Activated naive CD4-positive, alpha-beta T cell treated with anti-CD3 and anti-CD28 coated beads, Interleukin-2, amount 50 U/mL, for 72 hours (primary cell): ENCODE measurements around the gene ZNF729. TPM values are rescaled to one million over a fixed set of nuclear protein-coding genes. Genes with fewer than 3 reads are reported as not detected.
"Not testable (repeated sequence)": the region's sequence is repeated elsewhere in the genome, so short reads cannot be mapped to it uniquely, and the experiment has no call there.

Experiments
- ATAC-seq, 2 donors: fragments of 150-1000 bp; cut with Tn5 transposase; 2 replicates each; pipeline ENCODE4 v1.10.0; 2021; ENCODE audit warnings: mild to moderate bottlenecking in 2 of 2, moderate library complexity in 2 of 2
- DNase-seq, 2 donors: peaks; one replicate each; pipeline ENCODE4 v3.0.0; 2021 to 2022; ENCODE audit warnings: low spot score in 2 of 2
- H3K27ac Mint-ChIP-seq, 2 donors: one replicate each; pipeline ENCODE4 v1.8.0; 2022; ENCODE audit warnings: mild to moderate bottlenecking in 2 of 2, mixed read lengths in 2 of 2
- H3K36me3 Mint-ChIP-seq, 2 donors: one replicate each; pipeline ENCODE4 v1.8.0; 2022; ENCODE audit warnings: mixed read lengths in 2 of 2
- H3K9me3 Mint-ChIP-seq, 2 donors: one replicate each; pipeline ENCODE4 v1.8.0; 2022; ENCODE audit warnings: mixed read lengths in 2 of 2
- total RNA-seq, 2 donors: library from RNA; stranded (reverse); gene quantifications; one replicate each; pipeline ENCODE4 v1.2.3, GENCODE V29; 2022

Gene ZNF729
- total RNA-seq: not detected

DNA sequence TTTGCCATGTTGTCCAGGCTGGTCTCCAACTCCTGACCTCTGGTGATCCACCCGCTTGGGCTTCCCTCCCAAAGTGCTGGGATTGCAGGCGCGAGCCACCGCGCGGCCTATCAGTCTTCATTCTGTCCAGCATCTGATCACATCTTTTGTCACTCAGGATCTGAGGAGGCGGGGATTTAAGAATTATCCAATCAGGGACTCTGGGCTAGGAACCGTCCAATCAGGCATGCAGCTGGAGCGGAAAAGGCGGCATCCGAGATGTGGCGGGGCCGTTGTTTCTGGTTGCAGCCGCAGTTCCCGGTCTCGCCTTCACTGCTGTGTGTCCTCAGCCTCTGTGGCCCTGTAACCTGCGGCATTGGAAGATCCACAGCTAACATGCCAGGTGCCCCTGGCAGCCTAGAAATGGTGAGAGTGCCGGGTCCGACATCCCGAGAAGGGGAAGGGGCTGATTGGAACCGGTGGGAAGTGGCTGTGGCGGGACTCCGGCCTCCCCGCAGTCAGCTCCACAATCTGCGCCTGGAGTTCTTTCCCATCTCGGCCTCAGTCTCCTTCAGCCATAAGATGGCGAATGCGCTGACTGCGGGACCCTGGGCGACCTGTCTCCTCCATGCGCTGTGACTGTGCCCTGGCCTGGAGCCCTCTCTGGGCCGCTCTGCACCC lies at the start of gene ZNF729:
ZNF729 (plus strand) TSS at position 291 of the 660 bp plus-strand sequence; CDS start at position 376, 85 bp downstream.
- Mint-ChIP-seq H3K36me3 (peaks cover 19 to 28% of the 10 kb centered on the region in 2 donors), H3K27ac (no peak within 1 kb of the TSS), H3K9me3 (peaks cover 16 to 21% of the 10 kb centered on the region in 2 donors)
- DNase-seq (no peak), ATAC-seq (no peak)

DNA sequence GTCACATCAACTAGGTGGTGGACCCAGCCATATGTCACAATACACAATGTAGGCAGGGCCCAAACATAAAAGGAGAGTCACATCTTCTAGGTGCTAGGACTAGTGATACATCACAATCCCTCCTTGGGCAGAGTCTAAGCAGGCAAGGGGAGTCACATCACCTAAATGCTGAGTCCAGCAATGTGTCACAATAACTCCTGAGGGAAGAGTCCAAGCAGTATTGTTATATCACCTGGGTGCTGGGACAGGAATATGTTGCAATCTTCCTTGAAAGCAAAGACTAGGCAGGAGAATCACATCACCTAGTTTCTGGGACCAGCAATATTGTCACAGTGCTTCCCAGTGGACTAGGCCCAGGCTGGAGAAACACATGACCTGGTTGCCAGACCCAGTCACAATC lies 29.4 kb upstream of the ZNF729 start:
- H3K9me3 Mint-ChIP-seq: peaks cover 19 to 40% of the 10 kb centered on the region in 2 donors
- H3K27ac Mint-ChIP-seq: no peak overlapping the region
- H3K36me3 Mint-ChIP-seq: peaks cover 10 to 14% of the 10 kb centered on the region in 2 donors
- no peak for DNase-seq
- ATAC-seq: no peak

DNA sequence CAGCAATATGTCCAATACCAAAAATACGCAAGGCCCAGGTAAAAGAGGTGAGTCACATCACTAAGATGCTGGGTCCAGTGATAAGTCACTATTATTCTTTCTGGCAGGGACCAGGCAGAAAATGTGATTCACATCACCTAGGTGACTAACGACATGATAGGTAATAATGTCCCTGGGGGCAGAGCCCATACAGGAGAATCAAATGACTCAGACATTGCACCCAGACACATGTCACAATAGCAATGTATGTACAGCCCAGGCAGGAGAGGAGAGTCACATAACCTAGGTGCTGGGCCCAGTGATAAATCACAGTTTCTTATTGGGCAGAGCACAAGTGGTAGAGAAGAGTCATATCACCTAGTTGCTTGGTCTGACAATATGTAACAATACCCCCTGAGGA lies 28.9 kb upstream of the ZNF729 start:
- ATAC-seq (peak in 1 of 2 donors; percentile 11), DNase-seq (no peak)
- peaks cover 10 to 11% of the 10 kb centered on the region in 2 donors for H3K36me3 Mint-ChIP-seq
- peaks cover 19 to 37% of the 10 kb centered on the region in 2 donors for H3K9me3 Mint-ChIP-seq
- H3K27ac Mint-ChIP-seq: no peak overlapping the region

GRCh38 chr19:22257916-22258315 lies 28.3 kb upstream of the ZNF729 start:
- Mint-ChIP-seq H3K9me3 (peaks cover 20 to 38% of the 10 kb centered on the region in 2 donors), H3K36me3 (peaks cover 10 to 11% of the 10 kb centered on the region in 2 donors), H3K27ac (no peak overlapping the region)
- DNase-seq (no peak), ATAC-seq (no peak)

- no peak overlapping the region for H3K27ac Mint-ChIP-seq
- DNase-seq (no peak), ATAC-seq (no peak)
- peaks cover 10 to 15% of the 10 kb centered on the region in 2 donors for H3K36me3 Mint-ChIP-seq
- H3K9me3 Mint-ChIP-seq: peaks cover 24 to 28% of the 10 kb centered on the region in 2 donors
Measured at GRCh38 chr19:22260499-22260898, 25.7 kb upstream of the ZNF729 start.

GRCh38 chr19:22261596-22261995 lies 24.6 kb upstream of the ZNF729 start:
- Mint-ChIP-seq H3K27ac (no peak overlapping the region), H3K9me3 (peaks cover 21% of the 10 kb centered on the region in 2 donors)
- no peak for ATAC-seq

GRCh38 chr19:22263121-22263520 lies 23.1 kb upstream of the ZNF729 start:
- H3K9me3 Mint-ChIP-seq: peaks cover 28 to 30% of the 10 kb centered on the region in 2 donors
- ATAC-seq (no peak), DNase-seq (no peak)
- no peak overlapping the region for H3K27ac Mint-ChIP-seq
- H3K36me3 Mint-ChIP-seq: peaks cover 19 to 27% of the 10 kb centered on the region in 2 donors

More at GRCh38 chr19:22261596-22261995, 24.6 kb upstream of the ZNF729 start:
- peaks cover 10 to 15% of the 10 kb centered on the region in 2 donors for H3K36me3 Mint-ChIP-seq
- DNase-seq: no peak

DNA sequence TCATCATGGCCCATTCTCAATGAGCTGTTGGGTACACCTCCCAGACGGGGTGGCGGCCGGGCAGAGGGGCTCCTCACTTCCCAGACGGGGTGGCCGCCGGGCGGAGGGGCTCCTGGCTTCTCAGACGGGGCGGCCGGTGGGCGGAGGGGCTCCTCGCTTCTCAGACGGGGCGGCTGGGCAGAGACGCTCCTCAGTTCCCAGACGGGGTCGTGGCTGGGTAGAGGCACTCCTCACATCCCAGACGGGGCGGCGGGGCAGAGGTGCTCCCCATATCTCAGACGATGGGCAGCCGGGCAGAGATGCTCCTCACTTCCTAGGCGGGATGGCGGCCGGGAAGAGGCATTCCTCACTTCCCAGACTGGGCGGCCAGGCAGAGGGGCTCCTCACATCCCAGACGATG lies 35.3 kb downstream of the ZNF729 start:
- not testable (repeated sequence) for DNase-seq, ATAC-seq, H3K27ac Mint-ChIP-seq
- Mint-ChIP-seq H3K9me3 (peaks cover 17 to 25% of the 10 kb centered on the region in 2 donors), H3K36me3 (peaks cover 12 to 16% of the 10 kb centered on the region in 2 donors)

DNA sequence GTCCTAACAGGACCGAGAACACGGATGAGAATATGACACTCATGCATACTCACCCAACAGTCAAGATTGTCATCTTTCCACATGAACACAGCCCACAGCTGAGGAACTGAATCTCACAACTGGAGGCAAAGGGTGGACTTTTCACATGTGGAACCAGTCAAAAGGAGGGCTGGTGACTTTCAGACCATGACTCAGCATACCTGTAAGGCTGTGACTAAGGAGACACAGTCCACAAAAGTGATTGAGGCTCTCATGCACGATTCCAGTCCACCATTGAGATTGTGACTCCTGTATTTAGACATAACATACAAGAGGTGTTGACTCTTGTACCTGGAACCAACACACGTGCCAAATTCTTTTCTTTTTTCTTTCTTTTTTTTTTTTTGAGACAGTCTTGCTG lies 40.0 kb downstream of the ZNF729 start:
- DNase-seq (no peak), ATAC-seq (no peak)
- peaks cover 19 to 24% of the 10 kb centered on the region in 2 donors for H3K36me3 Mint-ChIP-seq
- no peak overlapping the region for H3K27ac Mint-ChIP-seq
- H3K9me3 Mint-ChIP-seq: peaks cover 35 to 40% of the 10 kb centered on the region in 2 donors

GRCh38 chr19:22327321-22327720 lies 41.1 kb downstream of the ZNF729 start:
- DNase-seq (no peak), ATAC-seq (no peak)
- peaks cover 35 to 43% of the 10 kb centered on the region in 2 donors for H3K9me3 Mint-ChIP-seq
- H3K27ac Mint-ChIP-seq: no peak overlapping the region
- H3K36me3 Mint-ChIP-seq: peaks cover 19 to 22% of the 10 kb centered on the region in 2 donors

GRCh38 chr19:22331521-22331920 lies 45.3 kb downstream of the ZNF729 start:
- Mint-ChIP-seq H3K27ac (no peak overlapping the region), H3K9me3 (peaks cover 32 to 45% of the 10 kb centered on the region in 2 donors), H3K36me3 (peaks cover 14 to 16% of the 10 kb centered on the region in 2 donors)
- ATAC-seq (no peak), DNase-seq (no peak)

GRCh38 chr19:22332924-22333323 lies 46.7 kb downstream of the ZNF729 start:
- no peak for DNase-seq
- H3K27ac Mint-ChIP-seq: no peak overlapping the region
- ATAC-seq: no peak
- peaks cover 4 to 15% of the 10 kb centered on the region in 2 donors for H3K36me3 Mint-ChIP-seq
- H3K9me3 Mint-ChIP-seq: peaks cover 35 to 44% of the 10 kb centered on the region in 2 donors

DNA sequence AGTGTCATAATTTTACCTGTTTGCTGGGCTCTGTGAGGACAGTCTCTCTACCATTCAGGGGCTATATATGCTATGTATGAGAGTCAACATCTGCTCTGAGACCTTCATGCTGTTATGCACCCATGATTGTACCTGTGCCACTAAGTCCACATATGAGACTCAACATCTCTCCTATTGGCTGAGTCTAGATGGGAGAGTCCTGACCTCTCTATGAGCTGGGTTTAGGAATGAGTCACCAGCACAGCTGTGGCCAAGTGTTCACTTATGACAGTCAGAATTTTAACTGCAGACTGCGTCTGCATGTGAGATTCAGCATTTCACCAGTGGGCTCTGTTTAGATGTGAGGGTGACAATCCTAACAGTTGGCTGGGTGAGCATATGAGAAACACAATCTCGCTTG lies 49.5 kb downstream of the ZNF729 start:
- H3K27ac Mint-ChIP-seq: no peak overlapping the region
- DNase-seq (no peak), ATAC-seq (no peak)
- peaks cover 4 to 7% of the 10 kb centered on the region in 2 donors for H3K36me3 Mint-ChIP-seq
- peaks cover 27 to 33% of the 10 kb centered on the region in 2 donors for H3K9me3 Mint-ChIP-seq

DNA sequence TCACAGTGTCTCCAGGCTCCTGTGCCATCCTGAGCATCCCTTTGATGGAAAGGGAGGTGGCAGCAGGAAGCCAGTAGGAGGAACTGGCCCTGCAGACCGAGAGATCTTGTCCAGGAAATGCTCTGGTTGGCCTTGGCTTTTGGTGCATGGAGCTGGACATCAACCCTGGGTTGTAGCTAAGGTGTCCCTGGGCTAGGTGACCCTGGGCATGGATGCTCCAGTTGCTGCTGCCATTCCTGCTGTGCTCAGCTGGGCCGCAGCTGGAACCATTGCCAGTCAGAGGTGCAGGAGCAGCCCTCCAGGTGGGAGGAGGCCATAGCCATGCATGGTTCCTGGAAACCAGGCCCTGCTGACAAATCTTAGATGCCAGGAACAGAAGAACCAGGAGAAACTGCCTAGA lies 68.4 kb downstream of the ZNF729 start:
- peaks cover 11 to 25% of the 10 kb centered on the region in 2 donors for H3K9me3 Mint-ChIP-seq
- ATAC-seq (no peak), DNase-seq (no peak)
- H3K27ac Mint-ChIP-seq: no peak overlapping the region
- peaks cover 5 to 10% of the 10 kb centered on the region in 2 donors for H3K36me3 Mint-ChIP-seq

Other genes starting within 250 kb of the ZNF729 start
- gene ZNF257, start 234.0 kb upstream of the ZNF729 start, total RNA-seq: 10 to 100 TPM; 12.4 to 12.5 TPM
- gene ZNF676, start 89.5 kb upstream of the ZNF729 start, total RNA-seq: not detected
- not detected for gene ZNF98, start 135.9 kb downstream of the ZNF729 start, total RNA-seq